GM12878 (cell line): ENCODE data around the gene EPGN.

Experiments
- CREB1 ChIP-seq: IDR thresholded peaks from 2 replicates; pipeline ENCODE4 v1.6.1; 2012; ENCODE audit warnings: low read depth, mild to moderate bottlenecking, inconsistent platforms
- CTCF ChIP-seq, 3 experiments: IDR thresholded peaks in 2 of 3; conservative IDR thresholded peaks in 1 of 3; 2 replicates each; pipeline ENCODE4 v1.5.1; 2011; ENCODE audit warnings: low read depth in 3 of 3, low read length in 3 of 3, mild to moderate bottlenecking in 3 of 3, control low read depth in 2 of 3, moderate library complexity in 2 of 3, inconsistent platforms in 1 of 3, mixed read lengths in 1 of 3; ENCODE audit not compliant: control insufficient read depth in 2 of 3, insufficient read depth in 1 of 3; ENCODE audit errors: extremely low read depth in 1 of 3
- GATAD2B ChIP-seq: fragments of 450-650 bp; conservative IDR thresholded peaks from 2 replicates; pipeline ENCODE4 v1.6.1; 2017; ENCODE audit warnings: low read depth, mild to moderate bottlenecking, moderate library complexity
- PAX5 ChIP-seq: IDR thresholded peaks from 2 replicates; pipeline ENCODE4 v1.6.1; 2011; ENCODE audit warnings: low read depth, low read length, borderline replicate concordance
- RBBP5 ChIP-seq: fragments of 200-600 bp; sonication (generic); conservative IDR thresholded peaks from 2 replicates; pipeline ENCODE4 v1.6.1; 2016
- REST ChIP-seq: IDR thresholded peaks from 2 replicates; pipeline ENCODE4 v1.6.1; 2012; ENCODE audit warnings: mild to moderate bottlenecking, low read depth, low read length
- SIN3A ChIP-seq: IDR thresholded peaks from 2 replicates; pipeline ENCODE4 v1.6.1; 2012; ENCODE audit warnings: low read depth, low read length, improper control_type of control experiment
- ZNF24 ChIP-seq: fragments of 450-650 bp; IDR thresholded peaks from 2 replicates; pipeline ENCODE4 v1.6.1; 2017; ENCODE audit warnings: antibody characterized with exemption, mild to moderate bottlenecking
- ZNF274 ChIP-seq: IDR thresholded peaks from one replicate; pipeline ENCODE4 v1.8.0; 2011; ENCODE audit not compliant: insufficient read length, insufficient read depth
- ZNF592 ChIP-seq: fragments of 450-650 bp; IDR thresholded peaks from 2 replicates; pipeline ENCODE4 v1.6.1; 2017; ENCODE audit warnings: mild to moderate bottlenecking, moderate library complexity

GRCh38 chr4:74335341-74336021 lies 27.2 kb downstream of the EPGN start:
- TF ChIP-seq PAX5 (no peak), REST (no peak), CTCF (IDR thresholded peaks at IDR 0.05 in 2 of 3, conservative IDR thresholded peaks at IDR 0.05 in 1 of 3; ENCODE audit: control insufficient read depth in 2 of 3, extremely low read depth in 1 of 3, insufficient read depth in 1 of 3, low read depth in 3 of 3, low read length in 3 of 3) (no peak), CREB1 (no peak), ZNF24 (no peak), SIN3A (no peak), ZNF592 (no peak), ZNF274 (no peak), RBBP5 (no peak), GATAD2B (no peak)
